ENCODE measurements around the gene BEX4. TPM values are rescaled to one million over a fixed set of nuclear protein-coding genes. Genes with fewer than 3 reads are reported as not detected.
"Not testable (repeated sequence)": the region's sequence is repeated elsewhere in the genome, so short reads cannot be mapped to it uniquely, and the experiment has no call there.

Gene BEX4
- 2.6 TPM in 2 replicates for total RNA-seq (2014; rRNA removed; shearing (Covaris generic))

GRCh38 chrX:103214870-103215424 is at the start of gene BEX4:
Gene BEX4, plus strand, starts transcription at chrX:103215108. Its CDS starts 1,046 bp downstream, at chrX:103216154.
- DNase-seq (ENCODE audit: low read depth): peak; percentile 59

GRCh38 chrX:103170216-103170615 is 44.7 kb upstream of the BEX4 start:
- DNase-seq (ENCODE audit: low read depth): no peak

- DNase-seq (ENCODE audit: low read depth): no peak
Observed at GRCh38 chrX:103171353-103171752, 43.6 kb upstream of the BEX4 start.

- not testable (repeated sequence) for DNase-seq (ENCODE audit: low read depth)
Observed at GRCh38 chrX:103175256-103175655, 39.7 kb upstream of the BEX4 start.

- peak; percentile 39 for DNase-seq (ENCODE audit: low read depth)
Observed at GRCh38 chrX:103175944-103176753, 38.8 kb upstream of the BEX4 start.

GRCh38 chrX:103177556-103177955 is 37.4 kb upstream of the BEX4 start:
- no peak for DNase-seq (ENCODE audit: low read depth)

GRCh38 chrX:103183912-103184311 is 31.0 kb upstream of the BEX4 start:
- DNase-seq (ENCODE audit: low read depth): no peak

- peak; percentile 4 for DNase-seq (ENCODE audit: low read depth)
Observed at GRCh38 chrX:103187953-103188475, 26.9 kb upstream of the BEX4 start.

- peak; percentile 63 for DNase-seq (ENCODE audit: low read depth)
Observed at GRCh38 chrX:103197721-103198306, 17.1 kb upstream of the BEX4 start.

- DNase-seq (ENCODE audit: low read depth): not testable (repeated sequence)
Observed at GRCh38 chrX:103198668-103199067, 16.2 kb upstream of the BEX4 start.

GRCh38 chrX:103201041-103201440 is 13.9 kb upstream of the BEX4 start:
- no peak for DNase-seq (ENCODE audit: low read depth)

GRCh38 chrX:103210056-103210455 is 4.9 kb upstream of the BEX4 start:
- no peak for DNase-seq (ENCODE audit: low read depth)

- peak; percentile 28 for DNase-seq (ENCODE audit: low read depth)
Observed at GRCh38 chrX:103211012-103211715, 3.7 kb upstream of the BEX4 start.

- no peak for DNase-seq (ENCODE audit: low read depth)
Observed at GRCh38 chrX:103212749-103213457, 2.0 kb upstream of the BEX4 start.

- no peak for DNase-seq (ENCODE audit: low read depth)
Observed at GRCh38 chrX:103215425-103215991, 600 bp downstream of the BEX4 start.

- no peak for DNase-seq (ENCODE audit: low read depth)
Observed at GRCh38 chrX:103220511-103221323, 5.8 kb downstream of the BEX4 start.

- DNase-seq (ENCODE audit: low read depth): not testable (repeated sequence)
Observed at GRCh38 chrX:103225918-103226317, 11.0 kb downstream of the BEX4 start.

- no peak for DNase-seq (ENCODE audit: low read depth)
Observed at GRCh38 chrX:103233263-103233662, 18.4 kb downstream of the BEX4 start.

GRCh38 chrX:103234869-103235268 is 20.0 kb downstream of the BEX4 start:
- DNase-seq (ENCODE audit: low read depth): no peak

- not testable (repeated sequence) for DNase-seq (ENCODE audit: low read depth)
Observed at GRCh38 chrX:103235608-103236007, 20.7 kb downstream of the BEX4 start.

All from RPMI7951 (cell line).